Spleen (tissue), 7 donors: Measurements from ENCODE around the gene IL9.

Experiments used
- POLR2A ChIP-seq, 3 donors: fragments of 450-650 bp; IDR thresholded peaks; one replicate each; pipeline ENCODE4 v1.5.1; 2017; ENCODE audit warnings: antibody characterized with exemption in 3 of 3, mild to moderate bottlenecking in 1 of 3
- POLR2AphosphoS5 ChIP-seq, 3 donors: sonication (generic); formaldehyde crosslinking; IDR thresholded peaks; one replicate each; pipeline ENCODE4 v1.5.1; 2017; ENCODE audit warnings: antibody characterized with exemption in 3 of 3
- TF ChIP-seq, protein P1 (sequence below), 11 experiments: fragments of 200-600 bp in 7 of 11; fragments of 450-650 bp in 4 of 11; sonication (generic) in 4 of 11; IDR thresholded peaks in 8 of 11; conservative IDR thresholded peaks in 3 of 11; 1 replicate in 7 of 11; 2 replicates in 4 of 11; pipeline versions ENCODE4 v1.4.0 to v1.8.0; 2016 to 2021; ENCODE audit warnings: antibody characterized with exemption in 11 of 11, inconsistent platforms in 4 of 11, mild to moderate bottlenecking in 1 of 11
- donor health status: DM: no; HTN: no; CAD: no; lungs with moderate emphysema.
- donor health status: DM: no; HTN: no; CAD: no.
- donor health status: DM: no; HTN: no; CAD: no.

DNA sequence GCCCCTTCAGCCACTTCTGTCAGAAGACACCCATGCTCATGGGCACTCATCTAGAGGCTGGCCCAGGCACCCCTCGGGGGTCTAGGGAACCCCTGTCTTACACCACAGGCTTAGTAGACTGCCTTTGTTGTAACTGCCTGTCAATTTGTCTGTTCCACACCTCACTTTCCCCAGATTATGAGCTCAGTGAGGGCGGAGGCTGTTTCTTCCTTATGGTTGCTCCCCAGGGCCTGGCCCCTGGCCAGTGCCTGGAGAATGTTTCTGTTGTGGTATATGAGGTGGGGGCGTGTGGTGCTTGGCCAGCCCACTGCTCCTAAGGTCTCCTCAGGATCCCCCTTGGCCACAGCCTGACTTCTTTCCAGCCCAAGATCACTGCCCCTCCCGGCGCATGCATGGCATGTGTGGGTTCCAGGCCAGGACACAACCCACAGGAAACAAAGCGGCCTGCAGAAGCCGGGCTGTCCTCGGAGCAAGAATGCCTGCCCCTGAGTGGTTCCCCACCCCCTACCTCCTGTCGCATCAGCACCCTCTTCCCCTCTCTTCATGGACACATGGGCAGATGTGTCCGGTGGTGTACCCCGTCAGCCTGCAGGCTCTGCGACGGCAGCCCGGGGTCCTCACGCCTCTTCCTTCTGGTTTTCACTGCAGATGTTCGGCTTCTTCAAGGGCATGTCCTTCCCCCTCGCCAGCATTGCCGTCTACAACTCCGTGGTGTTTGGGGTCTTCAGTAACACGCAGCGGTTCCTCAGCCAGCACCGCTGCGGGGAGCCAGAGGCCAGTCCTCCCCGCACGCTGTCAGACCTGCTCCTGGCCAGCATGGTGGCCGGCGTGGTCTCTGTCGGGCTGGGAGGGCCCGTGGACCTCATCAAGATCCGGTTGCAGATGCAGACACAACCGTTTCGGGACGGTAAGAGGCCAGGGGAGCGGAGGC lies 43.5 kb downstream of the IL9 start:
- TF ChIP-seq, protein P1, sequence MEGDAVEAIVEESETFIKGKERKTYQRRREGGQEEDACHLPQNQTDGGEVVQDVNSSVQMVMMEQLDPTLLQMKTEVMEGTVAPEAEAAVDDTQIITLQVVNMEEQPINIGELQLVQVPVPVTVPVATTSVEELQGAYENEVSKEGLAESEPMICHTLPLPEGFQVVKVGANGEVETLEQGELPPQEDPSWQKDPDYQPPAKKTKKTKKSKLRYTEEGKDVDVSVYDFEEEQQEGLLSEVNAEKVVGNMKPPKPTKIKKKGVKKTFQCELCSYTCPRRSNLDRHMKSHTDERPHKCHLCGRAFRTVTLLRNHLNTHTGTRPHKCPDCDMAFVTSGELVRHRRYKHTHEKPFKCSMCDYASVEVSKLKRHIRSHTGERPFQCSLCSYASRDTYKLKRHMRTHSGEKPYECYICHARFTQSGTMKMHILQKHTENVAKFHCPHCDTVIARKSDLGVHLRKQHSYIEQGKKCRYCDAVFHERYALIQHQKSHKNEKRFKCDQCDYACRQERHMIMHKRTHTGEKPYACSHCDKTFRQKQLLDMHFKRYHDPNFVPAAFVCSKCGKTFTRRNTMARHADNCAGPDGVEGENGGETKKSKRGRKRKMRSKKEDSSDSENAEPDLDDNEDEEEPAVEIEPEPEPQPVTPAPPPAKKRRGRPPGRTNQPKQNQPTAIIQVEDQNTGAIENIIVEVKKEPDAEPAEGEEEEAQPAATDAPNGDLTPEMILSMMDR (IDR thresholded peaks at IDR 0.05 in 8 of 11, conservative IDR thresholded peaks at IDR 0.05 in 3 of 11): no peak
- TF ChIP-seq POLR2A (IDR thresholded peaks at IDR 0.05) (no peak), POLR2AphosphoS5 (IDR thresholded peaks at IDR 0.05) (no peak)
